ENCODE data around the gene ACOXL. TPM values are rescaled to one million over a fixed set of nuclear protein-coding genes. Genes with fewer than 3 reads are reported as not detected.

The ACOXL gene
- total RNA-seq, 1 donor from 2014 or later: 0.23 TPM

- H3K27me3 ChIP-seq (ENCODE audit: insufficient read depth, low read length): peaks cover 8% of the 10 kb centered on the region
- H3K4me1 Mint-ChIP-seq (ENCODE audit: low read depth, unreplicated experiment): peaks cover 12% of the 10 kb centered on the region
- TF ChIP-seq, protein P1, sequence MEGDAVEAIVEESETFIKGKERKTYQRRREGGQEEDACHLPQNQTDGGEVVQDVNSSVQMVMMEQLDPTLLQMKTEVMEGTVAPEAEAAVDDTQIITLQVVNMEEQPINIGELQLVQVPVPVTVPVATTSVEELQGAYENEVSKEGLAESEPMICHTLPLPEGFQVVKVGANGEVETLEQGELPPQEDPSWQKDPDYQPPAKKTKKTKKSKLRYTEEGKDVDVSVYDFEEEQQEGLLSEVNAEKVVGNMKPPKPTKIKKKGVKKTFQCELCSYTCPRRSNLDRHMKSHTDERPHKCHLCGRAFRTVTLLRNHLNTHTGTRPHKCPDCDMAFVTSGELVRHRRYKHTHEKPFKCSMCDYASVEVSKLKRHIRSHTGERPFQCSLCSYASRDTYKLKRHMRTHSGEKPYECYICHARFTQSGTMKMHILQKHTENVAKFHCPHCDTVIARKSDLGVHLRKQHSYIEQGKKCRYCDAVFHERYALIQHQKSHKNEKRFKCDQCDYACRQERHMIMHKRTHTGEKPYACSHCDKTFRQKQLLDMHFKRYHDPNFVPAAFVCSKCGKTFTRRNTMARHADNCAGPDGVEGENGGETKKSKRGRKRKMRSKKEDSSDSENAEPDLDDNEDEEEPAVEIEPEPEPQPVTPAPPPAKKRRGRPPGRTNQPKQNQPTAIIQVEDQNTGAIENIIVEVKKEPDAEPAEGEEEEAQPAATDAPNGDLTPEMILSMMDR (IDR thresholded peaks at IDR 0.05; ENCODE audit: insufficient read depth, low read depth, low read length): no peak
- TF ChIP-seq EZH2 (IDR thresholded peaks at IDR 0.05; ENCODE audit: insufficient read depth, low read length): no peak
- H3K36me3 ChIP-seq (ENCODE audit: insufficient read depth, low read length): no peaks in the 10 kb centered on the region
- H3K79me2 ChIP-seq (ENCODE audit: insufficient read depth, low read length): no peaks in the 10 kb centered on the region
- no peaks in the 10 kb centered on the region for H3K36me3 Mint-ChIP-seq (ENCODE audit: low read depth, unreplicated experiment)
- no peaks in the 10 kb centered on the region for H3K9me3 ChIP-seq (ENCODE audit: insufficient read depth, low read depth, low read length)
- no peak overlapping the region for H3K4me3 Mint-ChIP-seq (ENCODE audit: unreplicated experiment)
- FAIRE-seq (no peak), DNase-seq (ENCODE audit: low read depth) (no peak)
- no peak overlapping the region for H3K27ac ChIP-seq (ENCODE audit: low read depth, low read length)
- H3K4me3 ChIP-seq (ENCODE audit: insufficient read depth, low read depth, low read length): no peak overlapping the region
- H3K27ac Mint-ChIP-seq (ENCODE audit: unreplicated experiment): no peak overlapping the region
- H3K4me1 ChIP-seq (ENCODE audit: insufficient read depth, low read length): peaks cover 9% of the 10 kb centered on the region
- no peak overlapping the region for H3K4me2 ChIP-seq (ENCODE audit: low read length)
- H3K9me3 Mint-ChIP-seq (ENCODE audit: unreplicated experiment): no peaks in the 10 kb centered on the region
- peaks cover 9% of the 10 kb centered on the region for H3K27me3 Mint-ChIP-seq (ENCODE audit: low read depth, unreplicated experiment)
- H3K9ac ChIP-seq (ENCODE audit: low read length): no peak overlapping the region
- H4K20me1 ChIP-seq (ENCODE audit: insufficient read depth, low read length): no peaks in the 10 kb centered on the region
- no peak overlapping the region for H2AFZ ChIP-seq (ENCODE audit: low read depth, low read length)
These were observed 301.8 kb downstream of the ACOXL start for GRCh38 chr2:111034146-111034545.

DNA sequence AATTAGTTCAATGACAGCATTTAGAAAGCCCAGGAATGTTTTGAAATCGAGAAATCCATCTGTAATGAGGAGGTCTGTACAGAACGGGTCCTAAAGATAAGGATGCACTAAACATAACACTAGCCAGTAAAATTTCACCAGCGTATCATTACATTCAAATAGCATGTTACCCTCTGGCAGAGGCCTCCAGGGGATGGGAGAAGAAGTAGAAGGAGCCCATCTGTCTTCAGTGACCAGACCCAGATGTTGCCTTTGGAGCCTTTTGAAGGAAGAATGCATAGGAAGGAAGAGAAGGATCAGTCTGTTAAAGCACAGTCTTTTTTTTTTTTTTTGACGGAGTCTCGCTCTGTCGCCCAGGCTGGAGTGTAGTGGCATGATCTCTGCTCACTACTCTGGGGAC, 302.2 kb downstream of the ACOXL start:
- Histone ChIP-seq H3K79me2 (ENCODE audit: insufficient read depth, low read length) (no peaks in the 10 kb centered on the region), H3K27ac (ENCODE audit: low read depth, low read length) (no peak overlapping the region), H3K9me3 (ENCODE audit: insufficient read depth, low read depth, low read length) (no peaks in the 10 kb centered on the region), H3K9ac (ENCODE audit: low read length) (no peak overlapping the region), H2AFZ (ENCODE audit: low read depth, low read length) (no peak overlapping the region), H3K4me1 (ENCODE audit: insufficient read depth, low read length) (peaks cover 9% of the 10 kb centered on the region), H3K36me3 (ENCODE audit: insufficient read depth, low read length) (no peaks in the 10 kb centered on the region), H3K27me3 (ENCODE audit: insufficient read depth, low read length) (peaks cover 11% of the 10 kb centered on the region), H4K20me1 (ENCODE audit: insufficient read depth, low read length) (no peaks in the 10 kb centered on the region), H3K4me3 (ENCODE audit: insufficient read depth, low read depth, low read length) (no peak overlapping the region), H3K4me2 (ENCODE audit: low read length) (no peak overlapping the region)
- FAIRE-seq (no peak), DNase-seq (ENCODE audit: low read depth) (no peak)
- H3K4me1 Mint-ChIP-seq (ENCODE audit: low read depth, unreplicated experiment): peaks cover 12% of the 10 kb centered on the region
- H3K27ac Mint-ChIP-seq (ENCODE audit: unreplicated experiment): no peak overlapping the region
- no peak overlapping the region for H3K4me3 Mint-ChIP-seq (ENCODE audit: unreplicated experiment)
- peaks cover 9% of the 10 kb centered on the region for H3K27me3 Mint-ChIP-seq (ENCODE audit: low read depth, unreplicated experiment)
- TF ChIP-seq, protein P1 (IDR thresholded peaks at IDR 0.05; ENCODE audit: insufficient read depth, low read depth, low read length): no peak
- TF ChIP-seq EZH2 (IDR thresholded peaks at IDR 0.05; ENCODE audit: insufficient read depth, low read length): no peak
- no peaks in the 10 kb centered on the region for H3K9me3 Mint-ChIP-seq (ENCODE audit: unreplicated experiment)
- no peaks in the 10 kb centered on the region for H3K36me3 Mint-ChIP-seq (ENCODE audit: low read depth, unreplicated experiment)

- peaks cover 15% of the 10 kb centered on the region for H3K27me3 ChIP-seq (ENCODE audit: insufficient read depth, low read length)
- Mint-ChIP-seq H3K36me3 (ENCODE audit: low read depth, unreplicated experiment) (no peaks in the 10 kb centered on the region), H3K4me1 (ENCODE audit: low read depth, unreplicated experiment) (peaks cover 3% of the 10 kb centered on the region), H3K27me3 (ENCODE audit: low read depth, unreplicated experiment) (peaks cover 13% of the 10 kb centered on the region), H3K9me3 (ENCODE audit: unreplicated experiment) (no peaks in the 10 kb centered on the region), H3K4me3 (ENCODE audit: unreplicated experiment) (no peak overlapping the region), H3K27ac (ENCODE audit: unreplicated experiment) (no peak overlapping the region)
- TF ChIP-seq, protein P1 (IDR thresholded peaks at IDR 0.05; ENCODE audit: insufficient read depth, low read depth, low read length): no peak
- H2AFZ ChIP-seq (ENCODE audit: low read depth, low read length): no peak overlapping the region
- no peaks in the 10 kb centered on the region for H3K36me3 ChIP-seq (ENCODE audit: insufficient read depth, low read length)
- peaks cover 9% of the 10 kb centered on the region for H3K4me1 ChIP-seq (ENCODE audit: insufficient read depth, low read length)
- H3K9ac ChIP-seq (ENCODE audit: low read length): no peak overlapping the region
- H3K27ac ChIP-seq (ENCODE audit: low read depth, low read length): no peak overlapping the region
- no peak overlapping the region for H3K4me2 ChIP-seq (ENCODE audit: low read length)
- H4K20me1 ChIP-seq (ENCODE audit: insufficient read depth, low read length): no peaks in the 10 kb centered on the region
- no peak overlapping the region for H3K4me3 ChIP-seq (ENCODE audit: insufficient read depth, low read depth, low read length)
- DNase-seq (ENCODE audit: low read depth): no peak
- FAIRE-seq: no peak
- H3K9me3 ChIP-seq (ENCODE audit: insufficient read depth, low read depth, low read length): no peaks in the 10 kb centered on the region
- H3K79me2 ChIP-seq (ENCODE audit: insufficient read depth, low read length): no peaks in the 10 kb centered on the region
These were observed 303.6 kb downstream of the ACOXL start for GRCh38 chr2:111035830-111036441.

Data from astrocyte (in vitro differentiated cells and primary cell).